GM04503 (cell line): ENCODE data around the gene TMEM52B.
"Not testable (repeated sequence)": the region's sequence is repeated elsewhere in the genome, so short reads cannot be mapped to it uniquely, and the experiment has no call there.

Source experiments
- DNase-seq: peaks from one replicate; pipeline ENCODE4 v3.0.0-alpha.2; 2012; ENCODE audit warnings: low read depth

The TMEM52B gene

DNA sequence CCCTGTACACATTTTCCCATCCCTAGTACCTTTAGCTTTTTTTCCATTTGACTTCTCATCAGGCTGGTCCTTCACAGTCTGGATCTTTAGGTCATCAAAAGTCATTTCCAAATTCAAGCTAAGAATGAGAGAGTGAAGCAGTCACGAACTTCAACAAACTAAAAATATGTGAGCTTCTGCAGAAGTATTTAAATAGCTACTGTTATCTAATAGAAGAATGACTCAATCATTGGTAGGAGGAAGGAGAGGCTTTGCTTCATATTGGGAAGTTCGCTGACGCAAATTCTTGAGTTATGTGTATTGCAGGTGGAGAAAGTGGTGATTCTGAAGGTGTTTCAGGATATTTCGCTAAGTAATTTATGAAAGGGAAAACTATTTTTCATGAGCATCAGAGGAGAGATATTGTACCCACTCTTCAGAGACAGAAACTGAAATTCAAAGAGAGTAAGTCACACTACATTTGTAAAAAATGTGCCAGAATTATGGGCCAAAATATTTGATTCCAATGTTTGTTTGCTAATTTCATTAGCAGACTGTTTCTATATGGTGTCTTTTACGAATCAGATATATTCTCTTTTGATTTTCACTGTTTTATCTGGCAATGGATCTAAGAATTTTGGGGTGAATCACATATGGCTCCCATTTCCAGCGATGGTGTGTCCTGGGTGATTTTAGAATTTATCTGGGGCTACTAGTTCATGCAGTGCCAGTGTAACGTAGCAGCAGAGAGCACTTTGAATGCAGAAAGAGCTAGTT is 6.7 kb upstream of the TMEM52B start, which contains the start of gene OLR1:
Gene OLR1, minus strand, starts transcription at position 160 of the 756 bp plus-strand sequence. Its CDS starts 55 bp downstream, at position 105.
- no peak for DNase-seq

DNA sequence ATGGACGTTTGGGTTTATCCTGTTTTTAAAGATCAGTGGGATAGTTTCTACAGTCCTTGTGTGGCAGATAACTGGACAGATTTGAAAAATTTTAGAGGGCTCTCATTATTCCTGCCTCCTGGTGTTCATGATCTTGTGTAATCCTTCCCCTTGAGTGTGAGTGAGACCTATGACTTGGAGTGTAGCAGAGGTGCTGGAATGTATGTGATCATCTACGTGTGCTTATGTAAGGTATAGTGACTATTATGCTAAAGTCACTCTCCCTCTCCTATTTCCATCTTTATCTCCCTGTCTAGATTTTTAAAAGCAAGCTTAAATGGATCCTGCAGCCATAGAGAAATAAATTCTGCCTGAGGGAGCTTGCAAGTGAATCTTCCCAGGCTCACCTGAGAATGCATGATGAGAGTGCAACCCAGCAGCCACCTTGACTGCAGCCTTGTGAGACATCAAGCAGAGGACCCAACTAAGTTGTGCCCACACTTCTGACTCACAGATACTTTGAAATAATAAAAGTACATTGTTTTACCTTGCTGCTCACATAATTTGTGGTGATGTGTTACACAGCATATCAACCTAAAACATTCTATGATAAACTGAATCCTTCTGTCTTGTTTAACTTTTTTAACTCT is 3.7 kb upstream of the TMEM52B start:
- no peak for DNase-seq

DNA sequence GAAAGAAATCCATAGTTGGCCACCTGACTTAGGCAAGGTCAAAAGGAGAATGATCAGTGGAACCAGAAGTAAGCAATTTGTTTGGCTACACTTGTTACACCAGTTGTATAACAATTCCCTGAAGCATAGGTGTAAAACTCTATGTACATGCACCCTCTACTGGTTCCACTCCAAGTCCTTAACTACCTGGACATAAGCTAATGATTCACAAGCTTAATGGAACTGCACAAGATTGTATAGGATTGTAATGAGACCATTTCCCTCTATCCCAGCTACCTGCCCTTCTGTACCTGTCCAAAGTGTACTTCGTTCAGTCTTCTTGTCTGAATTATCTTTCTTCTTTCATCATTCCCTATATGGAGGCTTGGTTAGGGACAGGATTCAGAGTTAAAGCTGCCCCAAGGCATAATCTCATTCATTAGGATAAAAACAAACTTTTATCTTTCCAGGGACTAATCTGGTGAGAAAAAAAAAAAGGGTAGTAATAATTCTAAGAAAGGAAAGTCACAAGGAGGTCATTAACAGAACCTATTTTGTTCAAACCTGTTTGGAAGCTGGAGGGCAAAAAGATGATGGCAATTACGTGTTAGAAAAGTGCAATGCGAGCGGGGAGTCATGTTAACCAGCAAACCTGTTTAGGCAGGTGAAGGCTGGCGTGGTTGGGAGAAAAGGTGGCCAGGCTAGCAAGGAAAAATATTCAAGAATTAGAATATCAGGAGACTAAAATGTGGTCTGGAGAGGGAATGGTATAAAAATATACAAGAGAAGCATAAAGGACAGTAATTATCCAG is 2.8 kb upstream of the TMEM52B start:
- DNase-seq, result no peak

DNA sequence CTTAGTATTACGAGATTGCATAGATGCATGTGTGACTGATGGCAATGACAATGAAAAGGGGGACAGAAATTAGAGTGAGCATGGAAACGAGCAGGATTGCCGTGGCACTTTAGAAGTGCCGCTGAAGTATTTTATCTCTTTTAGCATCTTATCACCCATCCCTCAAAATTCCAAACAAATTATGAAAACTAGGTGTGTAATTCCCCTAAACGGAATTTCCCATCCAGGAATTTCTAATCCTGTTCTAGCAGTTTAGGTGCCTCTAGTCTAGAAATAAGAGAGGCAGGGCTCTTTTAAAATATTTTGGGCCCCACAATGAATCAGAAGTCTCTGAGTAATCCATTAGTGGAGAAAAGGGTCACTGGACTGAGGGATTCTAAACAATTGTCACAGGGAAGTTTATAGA is 947 bp downstream of the TMEM52B start:
- DNase-seq, result no peak

DNA sequence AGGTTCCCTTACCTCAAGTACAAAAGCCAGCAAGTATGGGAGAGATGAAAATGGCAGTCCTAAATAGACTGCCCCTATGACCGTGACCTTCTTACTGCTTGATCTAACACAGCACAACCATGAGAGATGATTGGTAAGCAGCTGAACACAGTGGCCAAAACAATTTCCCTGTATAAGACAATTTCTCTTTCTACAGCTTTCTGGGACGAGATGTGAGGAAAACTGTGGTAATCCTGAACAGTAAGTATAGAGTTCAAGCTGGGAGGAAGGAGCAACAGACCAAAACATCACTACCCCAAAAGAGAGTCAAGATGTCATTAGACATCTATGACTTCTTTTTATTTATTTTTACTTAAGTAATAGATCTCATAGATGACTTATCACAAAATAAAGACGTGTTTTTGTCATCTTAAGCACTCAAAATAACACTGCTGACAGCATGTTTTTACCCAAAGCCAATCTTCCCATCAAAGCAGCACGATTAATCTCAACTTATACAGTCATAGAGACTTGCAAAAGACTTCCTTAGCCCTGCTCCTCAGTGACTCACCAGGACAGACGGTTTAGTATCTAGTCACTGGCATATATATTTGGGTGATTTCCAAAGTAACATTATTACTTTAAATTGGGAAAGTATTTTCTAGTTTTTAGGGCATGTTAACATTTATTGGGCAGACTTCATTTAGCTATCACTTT is 3.7 kb downstream of the TMEM52B start:
- no peak for DNase-seq

DNA sequence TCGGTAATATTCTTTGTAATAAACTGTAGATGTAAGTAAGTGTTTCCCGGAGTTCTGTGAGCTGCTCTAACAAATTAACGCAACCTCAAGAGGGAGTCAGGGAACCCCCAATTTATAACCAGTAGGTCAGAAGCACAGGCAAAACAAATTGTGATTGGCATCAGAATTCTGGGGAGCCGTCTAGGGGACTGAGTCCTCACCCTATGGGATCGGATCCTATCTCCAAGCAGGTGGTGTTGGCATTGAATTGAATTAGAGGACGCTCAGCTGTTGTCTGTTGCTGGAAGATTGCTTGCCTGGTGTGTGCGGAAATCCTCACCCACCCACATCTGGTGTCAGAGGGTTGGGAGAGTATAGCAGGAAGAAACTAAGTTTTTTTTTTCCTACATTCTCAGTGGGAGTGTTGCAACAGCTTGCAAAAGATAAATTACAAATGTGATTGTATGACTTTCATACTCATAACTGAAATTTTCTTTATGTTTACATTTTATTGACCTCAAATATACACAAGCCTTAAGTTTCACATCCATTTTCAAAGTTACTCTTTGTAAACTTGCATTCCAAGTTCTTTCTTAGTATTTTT is 5.5 kb downstream of the TMEM52B start:
- DNase-seq, result no peak

DNA sequence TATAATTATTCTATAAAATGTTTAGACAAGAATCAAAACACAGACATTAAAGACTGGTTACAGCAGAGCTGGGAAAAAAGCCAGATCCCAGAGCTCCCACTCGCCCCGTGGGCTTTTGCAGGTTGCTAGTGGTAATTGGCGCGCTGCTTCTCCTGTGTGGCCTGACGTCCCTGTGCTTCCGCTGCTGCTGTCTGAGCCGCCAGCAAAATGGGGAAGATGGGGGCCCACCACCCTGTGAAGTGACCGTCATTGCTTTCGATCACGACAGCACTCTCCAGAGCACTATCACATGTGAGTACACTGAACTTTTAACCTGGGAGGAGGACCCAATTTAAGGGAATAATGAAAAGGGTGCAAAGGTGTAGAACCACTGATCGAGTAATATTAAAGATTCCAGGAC is 7.5 kb downstream of the TMEM52B start:
- no peak for DNase-seq

DNA sequence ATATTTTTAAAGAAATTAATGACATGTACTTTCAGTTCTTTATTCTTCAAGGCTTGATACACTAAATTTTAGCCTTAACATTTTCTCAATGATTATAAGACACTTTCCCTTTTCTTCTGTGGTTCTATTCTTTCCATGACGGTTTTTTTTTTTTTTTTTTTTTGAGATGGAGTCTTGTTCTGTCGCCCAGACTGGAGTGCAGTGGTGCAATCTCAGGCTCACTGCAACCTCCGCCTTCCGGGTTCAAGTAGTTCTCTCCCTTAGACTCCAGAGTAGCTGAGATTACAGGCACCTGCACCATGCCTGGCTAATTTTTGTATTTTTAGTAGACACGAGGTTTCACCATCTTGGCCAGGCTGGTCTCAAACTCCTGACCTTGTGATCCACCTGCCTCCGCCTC is 8.1 kb downstream of the TMEM52B start:
- DNase-seq, result not testable (repeated sequence)

DNA sequence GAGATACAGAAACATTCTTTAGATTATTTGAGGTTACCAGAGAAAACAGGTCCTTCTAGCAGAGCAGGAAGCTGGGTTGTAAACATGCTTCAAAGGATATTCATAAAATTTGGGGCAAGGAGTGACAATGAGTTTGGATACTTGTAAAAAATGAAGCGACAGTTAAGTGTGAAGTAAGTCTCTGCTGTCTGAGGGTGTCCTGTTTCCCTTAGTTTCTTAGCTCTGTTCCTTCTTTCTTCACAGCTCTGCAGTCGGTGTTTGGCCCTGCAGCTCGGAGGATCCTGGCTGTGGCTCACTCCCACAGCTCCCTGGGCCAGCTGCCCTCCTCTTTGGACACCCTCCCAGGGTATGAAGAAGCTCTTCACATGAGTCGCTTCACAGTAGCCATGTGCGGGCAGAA is 10.8 kb downstream of the TMEM52B start:
- no peak for DNase-seq

DNA sequence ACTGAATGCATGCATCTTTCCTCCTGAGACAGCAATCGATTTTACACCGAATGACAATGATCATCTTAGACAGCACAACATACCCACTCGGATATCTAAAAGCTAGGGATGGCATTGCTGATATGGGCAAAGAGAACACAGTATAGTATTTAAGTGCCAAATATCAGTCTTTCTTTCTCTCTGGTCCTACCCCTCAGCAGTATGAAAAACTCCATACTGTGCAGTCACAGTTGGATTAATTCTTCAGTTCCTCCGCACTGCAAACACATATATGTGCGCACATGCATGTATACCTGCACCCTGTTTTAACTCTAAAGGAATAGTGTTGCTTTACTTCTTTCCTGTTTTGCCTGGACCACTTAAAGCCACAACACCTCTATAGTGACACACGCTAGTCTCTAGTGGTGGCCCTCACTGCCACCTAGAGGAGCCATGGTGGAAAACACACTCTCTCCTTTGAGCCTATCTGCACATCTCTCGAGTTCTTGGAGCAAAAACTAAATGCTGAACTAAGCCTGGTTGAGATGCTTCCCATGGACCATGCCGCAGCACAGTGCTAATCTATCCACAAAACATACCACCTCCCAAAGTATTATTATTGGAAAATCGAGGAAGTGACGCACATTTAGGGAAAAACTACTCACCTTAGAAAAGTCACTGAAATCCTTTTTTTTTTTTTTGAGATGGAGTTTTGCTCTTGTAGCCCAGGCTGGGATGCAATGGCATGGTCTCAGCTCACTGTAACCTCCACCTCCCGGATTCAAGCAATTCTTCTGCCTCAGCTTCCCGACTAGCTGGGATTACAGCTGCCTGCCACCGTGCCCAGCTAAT is 11.9 kb downstream of the TMEM52B start:
- DNase-seq, result no peak

DNA sequence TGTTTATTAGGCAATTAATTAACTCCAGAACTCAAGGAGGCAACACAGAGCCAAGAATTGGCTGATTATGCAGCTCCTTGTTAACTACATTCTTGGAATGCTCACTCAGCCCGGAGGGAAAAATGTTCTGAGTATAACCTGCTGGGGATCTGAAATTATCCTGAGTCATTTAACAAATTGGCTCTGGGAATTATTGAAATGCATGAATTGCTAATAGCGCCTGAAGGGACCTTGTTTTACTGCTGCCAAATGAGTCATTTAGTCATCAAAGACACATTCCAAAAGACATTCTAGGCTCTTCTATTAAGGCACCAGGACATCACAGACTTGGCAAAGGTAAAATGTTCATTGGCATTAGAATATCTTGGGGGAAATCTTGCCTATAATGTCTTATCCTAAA is 13.0 kb downstream of the TMEM52B start:
- peak; percentile 86 for DNase-seq

DNA sequence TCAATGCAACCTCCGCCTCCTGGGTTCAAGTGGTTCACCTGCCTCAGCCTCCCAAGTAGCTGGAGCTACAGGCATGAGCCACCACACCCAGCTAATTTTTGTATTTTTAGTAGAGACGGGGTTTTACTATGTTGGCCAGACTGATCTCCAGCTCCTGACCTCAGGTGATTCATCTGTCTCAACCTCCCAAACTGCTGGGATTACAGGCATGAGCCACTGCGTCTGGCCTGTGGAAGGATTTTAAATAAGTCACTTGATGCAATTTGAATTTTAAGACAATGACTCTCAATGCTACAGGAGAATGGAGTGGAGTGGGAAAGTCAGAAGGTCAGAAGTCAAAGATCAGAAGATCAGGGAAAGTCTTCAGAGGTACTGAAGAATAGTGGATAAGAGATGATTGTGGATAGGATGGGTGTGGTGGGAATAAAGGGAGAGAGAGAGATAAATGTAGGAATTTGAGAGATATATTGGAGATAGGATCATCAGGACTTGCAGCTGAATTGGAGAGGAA is 15.4 kb downstream of the TMEM52B start:
- DNase-seq, result no peak

DNA sequence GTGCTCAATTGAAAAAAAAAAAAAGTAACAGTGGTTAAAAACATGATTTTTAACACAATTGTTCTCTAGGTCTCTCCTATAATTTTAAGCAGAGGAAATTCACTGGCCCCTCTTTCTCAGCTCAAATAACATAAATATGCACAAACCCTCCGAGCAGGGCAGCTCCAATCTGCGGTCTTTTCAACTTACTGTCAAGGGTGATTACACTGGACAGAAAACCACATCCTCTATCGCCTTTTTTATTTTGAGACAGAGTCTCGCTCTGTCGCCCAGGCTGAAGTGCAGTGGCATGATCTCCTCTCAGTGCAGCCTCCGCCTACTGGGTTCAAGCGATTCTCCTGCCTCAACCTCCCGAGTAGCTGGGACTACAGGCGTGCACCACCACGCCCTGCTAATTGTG is 17.4 kb downstream of the TMEM52B start:
- no peak for DNase-seq

DNA sequence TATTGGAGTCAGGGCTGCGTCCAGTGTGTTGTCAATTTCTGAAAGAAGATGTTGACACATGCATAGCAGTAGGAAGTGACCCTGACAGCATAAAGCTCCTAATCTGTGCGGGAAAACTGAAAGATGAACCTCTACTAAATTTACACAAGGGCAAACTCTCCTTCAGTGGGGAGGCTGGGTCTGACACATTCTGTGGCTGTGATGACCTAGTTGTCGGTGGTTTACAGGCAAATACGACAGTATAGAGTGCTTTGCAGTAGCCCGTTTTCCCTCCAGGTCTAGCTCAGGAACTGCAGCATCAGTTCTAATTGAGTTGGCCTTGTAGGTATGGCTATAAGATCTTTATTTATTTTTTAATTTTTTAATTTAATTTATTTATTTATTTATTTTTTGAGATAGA is 19.0 kb downstream of the TMEM52B start:
- DNase-seq, result no peak

DNA sequence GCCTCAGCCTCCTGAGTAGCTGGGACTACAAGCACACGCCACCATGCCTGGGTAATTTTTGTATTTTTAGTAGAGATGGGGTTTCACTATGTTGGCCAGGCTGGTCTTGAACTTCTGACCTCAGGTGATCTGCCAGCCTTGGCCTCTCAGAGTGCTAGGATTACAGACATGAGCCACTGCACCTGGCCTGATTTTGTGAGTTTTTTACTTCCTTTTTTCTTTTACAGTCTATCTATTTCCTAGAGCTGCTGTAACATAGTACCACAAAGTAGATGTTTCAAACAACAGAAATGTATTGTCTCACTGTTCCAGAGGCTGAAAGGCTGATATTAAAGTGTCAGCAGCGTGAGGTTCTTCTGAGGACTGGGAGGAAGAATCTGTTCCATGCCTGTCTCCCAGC is 25.7 kb downstream of the TMEM52B start:
- not testable (repeated sequence) for DNase-seq

DNA sequence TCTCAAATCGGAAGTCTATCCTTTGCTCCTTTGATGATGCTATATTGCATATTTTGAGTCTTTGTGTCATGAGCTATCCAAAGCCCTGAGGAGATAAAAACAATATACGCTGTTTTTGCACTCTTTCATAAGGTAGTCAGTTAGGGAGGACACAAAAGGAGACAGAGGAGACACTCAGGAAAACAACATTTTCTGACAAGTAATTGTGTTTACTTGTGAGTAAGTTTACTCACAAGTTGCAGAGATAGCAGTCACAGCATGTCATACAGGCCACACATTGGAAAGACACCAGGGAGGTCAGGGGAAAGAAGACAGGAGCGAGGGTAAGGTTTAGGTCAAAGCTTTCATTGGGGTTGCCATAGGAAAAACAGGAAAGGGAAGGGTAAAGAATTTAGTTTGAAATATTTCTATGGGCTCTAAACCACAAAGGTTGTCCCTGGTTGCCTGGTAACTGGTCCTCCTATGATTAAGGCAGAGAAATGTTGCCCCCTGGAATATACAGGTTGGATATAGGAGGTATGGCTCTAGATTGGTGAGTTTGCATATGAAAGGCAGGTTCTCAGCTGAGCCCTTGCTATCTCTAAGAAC is 26.5 kb downstream of the TMEM52B start:
- DNase-seq, result no peak

DNA sequence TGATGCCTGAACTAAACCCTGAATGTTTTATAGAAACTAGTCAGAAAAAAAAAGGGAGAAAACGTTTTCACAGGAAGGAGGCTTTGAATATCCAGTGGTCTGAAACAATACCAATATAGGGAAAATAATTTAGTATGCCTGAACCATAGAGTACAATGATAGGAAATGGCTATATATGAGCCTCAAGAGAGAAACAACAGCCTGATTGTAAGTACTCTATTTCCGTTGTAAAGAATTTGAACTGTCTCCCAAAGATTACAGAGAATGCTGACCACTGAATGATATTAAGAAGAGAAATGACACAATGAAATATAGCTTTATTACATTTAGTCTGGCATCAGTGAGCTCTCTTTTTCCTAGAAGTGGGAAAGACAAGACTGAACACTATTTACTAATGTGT is 28.3 kb downstream of the TMEM52B start:
- no peak for DNase-seq

DNA sequence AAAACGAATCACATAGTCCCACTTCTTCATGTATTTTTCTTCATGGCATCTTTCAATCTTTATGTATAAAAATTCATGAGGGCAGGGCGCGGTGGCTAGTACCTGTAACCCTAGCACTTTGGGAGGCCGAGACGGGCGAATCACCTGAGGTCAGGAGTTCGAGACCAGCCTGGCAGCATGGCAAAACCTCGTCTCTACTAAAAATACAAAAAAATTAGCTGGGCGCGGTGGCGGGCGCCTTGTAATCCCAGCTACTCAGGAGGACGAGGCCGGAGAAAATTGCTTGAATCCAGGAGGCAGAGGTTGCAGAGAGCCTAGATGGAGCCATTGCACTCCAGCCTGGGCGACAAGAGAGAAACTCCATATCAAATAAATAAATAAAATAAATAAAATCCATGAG is 31.4 kb downstream of the TMEM52B start:
- DNase-seq, result no peak

DNA sequence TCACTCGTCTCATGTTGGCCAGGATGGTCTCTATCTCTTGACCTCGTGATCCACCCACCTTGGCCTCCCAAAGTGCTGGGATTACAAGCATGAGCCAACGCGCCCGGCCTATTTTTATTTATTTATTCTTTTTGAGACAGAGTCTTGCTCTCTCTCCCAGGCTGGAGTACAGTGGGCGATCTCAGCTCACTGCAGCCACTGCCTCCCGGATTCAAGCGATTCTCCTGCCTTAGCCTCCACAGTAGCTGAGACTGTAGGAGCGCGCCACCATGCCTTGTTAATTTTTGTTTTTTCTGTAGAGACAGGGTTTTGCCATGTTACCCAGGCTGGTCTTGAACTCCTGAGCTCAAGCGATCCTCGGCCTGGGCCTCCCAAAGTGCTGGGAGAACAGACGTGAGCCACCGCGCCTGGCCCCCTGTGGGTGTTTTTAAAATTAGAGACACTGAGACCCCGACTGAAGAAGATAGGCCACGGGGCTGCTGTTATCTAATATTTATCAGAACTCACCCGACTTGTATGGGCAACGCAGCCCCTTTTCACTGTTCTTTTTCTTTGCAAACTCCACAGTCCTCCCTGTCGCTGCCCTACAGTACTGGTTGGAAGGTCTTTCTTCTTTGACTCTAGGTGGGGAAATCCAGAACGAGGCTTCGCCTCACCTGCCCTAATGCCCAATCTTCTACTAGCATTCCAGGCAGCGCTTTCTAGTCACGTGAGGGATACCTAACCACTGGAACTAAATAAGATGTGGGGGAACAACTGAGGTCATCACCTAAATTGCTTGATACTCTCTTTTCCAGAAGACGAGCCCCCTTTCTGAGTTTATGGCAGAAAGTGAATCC is 32.5 kb downstream of the TMEM52B start:
- no peak for DNase-seq
